ENCODE results near the gene PYROXD2. TPM values are rescaled to one million over a fixed set of nuclear protein-coding genes. Genes with fewer than 3 reads are reported as not detected.

The PYROXD2 gene
- total RNA-seq, 1 experiment from 2014 or later, result 7.0 TPM

- CTCF ChIA-PET, result no interaction called here
- intact Hi-C loops (cut with micrococcal nuclease; ENCODE audit: unreplicated experiment), result no loop called here
Measured at GRCh38 chr10:98429320-98430072, 14.5 kb upstream of the PYROXD2 start.

DNA sequence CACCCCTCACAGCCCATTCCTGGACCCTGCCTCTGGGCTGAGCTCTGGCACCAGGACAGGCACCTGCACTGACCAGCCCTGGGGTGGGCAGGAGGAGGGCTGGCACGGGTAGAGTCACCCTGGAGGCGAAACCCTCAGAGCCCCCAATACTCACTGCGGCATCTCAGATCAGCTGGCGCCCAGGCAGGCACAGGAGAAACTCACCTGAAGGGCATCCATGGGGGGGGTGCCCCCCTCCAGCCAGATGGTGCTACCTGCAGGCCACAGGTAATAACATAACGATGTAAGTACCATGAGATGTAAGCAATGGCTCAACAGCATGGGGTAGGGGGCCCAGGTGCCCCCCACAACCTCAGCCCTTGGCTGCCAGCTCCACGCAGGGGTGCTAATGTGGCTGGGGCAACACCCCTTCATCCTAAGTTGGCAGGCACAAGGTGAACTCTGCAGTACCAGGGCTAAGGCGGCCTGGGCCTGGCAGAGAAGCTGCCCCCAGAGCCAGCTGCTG lies 12.1 kb upstream of the PYROXD2 start:
- no peak for DNase-seq
- Mint-ChIP-seq H3K4me1 (ENCODE audit: low read depth, unreplicated experiment) (no peaks in the 10 kb centered on the region), H3K36me3 (ENCODE audit: insufficient read depth, unreplicated experiment) (peaks cover 15% of the 10 kb centered on the region), H3K27me3 (ENCODE audit: unreplicated experiment) (no peaks in the 10 kb centered on the region), H3K27ac (ENCODE audit: unreplicated experiment) (no peak overlapping the region), H3K9me3 (ENCODE audit: low read depth, unreplicated experiment) (no peaks in the 10 kb centered on the region), H3K4me3 (ENCODE audit: low read depth, unreplicated experiment) (no peak overlapping the region)
- TF ChIP-seq, protein P1, sequence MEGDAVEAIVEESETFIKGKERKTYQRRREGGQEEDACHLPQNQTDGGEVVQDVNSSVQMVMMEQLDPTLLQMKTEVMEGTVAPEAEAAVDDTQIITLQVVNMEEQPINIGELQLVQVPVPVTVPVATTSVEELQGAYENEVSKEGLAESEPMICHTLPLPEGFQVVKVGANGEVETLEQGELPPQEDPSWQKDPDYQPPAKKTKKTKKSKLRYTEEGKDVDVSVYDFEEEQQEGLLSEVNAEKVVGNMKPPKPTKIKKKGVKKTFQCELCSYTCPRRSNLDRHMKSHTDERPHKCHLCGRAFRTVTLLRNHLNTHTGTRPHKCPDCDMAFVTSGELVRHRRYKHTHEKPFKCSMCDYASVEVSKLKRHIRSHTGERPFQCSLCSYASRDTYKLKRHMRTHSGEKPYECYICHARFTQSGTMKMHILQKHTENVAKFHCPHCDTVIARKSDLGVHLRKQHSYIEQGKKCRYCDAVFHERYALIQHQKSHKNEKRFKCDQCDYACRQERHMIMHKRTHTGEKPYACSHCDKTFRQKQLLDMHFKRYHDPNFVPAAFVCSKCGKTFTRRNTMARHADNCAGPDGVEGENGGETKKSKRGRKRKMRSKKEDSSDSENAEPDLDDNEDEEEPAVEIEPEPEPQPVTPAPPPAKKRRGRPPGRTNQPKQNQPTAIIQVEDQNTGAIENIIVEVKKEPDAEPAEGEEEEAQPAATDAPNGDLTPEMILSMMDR (IDR thresholded peaks at IDR 0.05; ENCODE audit: unreplicated experiment), result no peak
- intact Hi-C loops (cut with micrococcal nuclease; ENCODE audit: unreplicated experiment), result no loop called here
- CTCF ChIA-PET, result no interaction called here
- BruUV-seq (replicated peaks), result no TSS peak

More at GRCh38 chr10:98429320-98430072, 14.5 kb upstream of the PYROXD2 start:
- no peak overlapping the region for H3K27ac Mint-ChIP-seq (ENCODE audit: unreplicated experiment)
- no peaks in the 10 kb centered on the region for H3K27me3 Mint-ChIP-seq (ENCODE audit: unreplicated experiment)
- H3K4me1 Mint-ChIP-seq (ENCODE audit: low read depth, unreplicated experiment), result peaks cover 2% of the 10 kb centered on the region
- H3K4me3 Mint-ChIP-seq (ENCODE audit: low read depth, unreplicated experiment), result no peak overlapping the region
- TF ChIP-seq, protein P1 (IDR thresholded peaks at IDR 0.05; ENCODE audit: unreplicated experiment), result no peak
- H3K9me3 Mint-ChIP-seq (ENCODE audit: low read depth, unreplicated experiment), result no peaks in the 10 kb centered on the region
- DNase-seq, result no peak
- peaks cover 15% of the 10 kb centered on the region for H3K36me3 Mint-ChIP-seq (ENCODE audit: insufficient read depth, unreplicated experiment)
- BruUV-seq (replicated peaks), result no TSS peak

DNA sequence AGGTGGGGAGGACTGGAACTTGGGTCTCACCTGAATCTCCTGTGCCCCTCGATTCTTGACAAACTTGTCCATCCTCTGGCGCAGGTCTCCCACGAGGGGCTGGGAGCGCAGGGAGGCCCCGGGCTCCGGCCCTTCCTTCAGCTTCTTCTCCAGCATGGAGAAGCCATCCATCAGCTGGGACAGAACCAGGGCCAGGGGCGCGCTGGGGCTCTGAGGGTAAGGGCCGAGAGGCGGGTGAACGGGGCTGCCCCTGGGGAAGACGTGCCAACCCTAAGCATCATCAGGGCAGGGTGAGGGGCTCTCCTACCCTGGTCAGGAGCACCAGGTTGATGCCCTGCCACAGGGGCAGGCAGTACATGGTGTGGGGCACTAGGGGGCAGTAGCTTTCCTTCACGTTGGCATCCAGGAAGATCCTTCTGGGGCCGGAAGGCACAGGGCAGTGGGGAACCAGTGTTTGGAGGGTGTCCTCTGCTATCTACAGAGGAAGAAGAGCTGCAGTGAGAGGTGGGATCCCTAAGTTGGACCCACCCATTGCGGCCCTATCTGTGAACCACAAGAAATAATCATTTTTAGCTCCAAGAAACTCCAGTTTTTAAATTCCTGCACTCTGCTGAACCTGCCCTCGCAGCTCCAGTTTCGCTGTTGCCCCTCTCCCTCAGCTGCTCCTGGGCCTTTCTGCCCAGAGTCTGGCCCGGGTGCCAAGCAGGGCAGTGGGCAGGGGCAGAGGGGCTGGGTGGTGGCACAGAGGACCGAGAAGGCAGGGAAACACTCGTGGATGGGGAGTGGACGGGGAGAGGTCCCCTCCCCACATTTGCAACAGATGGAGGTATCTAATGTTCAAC lies 10.8 kb upstream of the PYROXD2 start:
- no peaks in the 10 kb centered on the region for H3K9me3 Mint-ChIP-seq (ENCODE audit: low read depth, unreplicated experiment)
- no peak overlapping the region for H3K27ac Mint-ChIP-seq (ENCODE audit: unreplicated experiment)
- no peak overlapping the region for H3K4me3 Mint-ChIP-seq (ENCODE audit: low read depth, unreplicated experiment)
- no TSS peak for BruUV-seq (replicated peaks)
- H3K27me3 Mint-ChIP-seq (ENCODE audit: unreplicated experiment), result no peaks in the 10 kb centered on the region
- TF ChIP-seq, protein P1 (IDR thresholded peaks at IDR 0.05; ENCODE audit: unreplicated experiment), result peak; percentile 74
- no peaks in the 10 kb centered on the region for H3K4me1 Mint-ChIP-seq (ENCODE audit: low read depth, unreplicated experiment)
- DNase-seq, result peak; percentile 56
- intact Hi-C loops (cut with micrococcal nuclease; ENCODE audit: unreplicated experiment), result no loop called here
- peaks cover 7% of the 10 kb centered on the region for H3K36me3 Mint-ChIP-seq (ENCODE audit: insufficient read depth, unreplicated experiment)
- CTCF ChIA-PET, result interaction anchor here (0.6 to 1.2 kb wide), 4 partner anchors 9 to 821 kb away, joined by 3 read pairs; partner anchors contain the start of gene PYROXD2

- CTCF ChIA-PET, result no interaction called here
- intact Hi-C loops (cut with micrococcal nuclease; ENCODE audit: unreplicated experiment), result no loop called here
- H3K4me3 Mint-ChIP-seq (ENCODE audit: low read depth, unreplicated experiment), result no peak overlapping the region
- no peak overlapping the region for H3K27ac Mint-ChIP-seq (ENCODE audit: unreplicated experiment)
- no peaks in the 10 kb centered on the region for H3K9me3 Mint-ChIP-seq (ENCODE audit: low read depth, unreplicated experiment)
- no peak for DNase-seq
- H3K27me3 Mint-ChIP-seq (ENCODE audit: unreplicated experiment), result no peaks in the 10 kb centered on the region
- TF ChIP-seq, protein P1 (IDR thresholded peaks at IDR 0.05; ENCODE audit: unreplicated experiment), result no peak
- no TSS peak for BruUV-seq (replicated peaks)
- no peaks in the 10 kb centered on the region for H3K36me3 Mint-ChIP-seq (ENCODE audit: insufficient read depth, unreplicated experiment)
- H3K4me1 Mint-ChIP-seq (ENCODE audit: low read depth, unreplicated experiment), result no peaks in the 10 kb centered on the region
Measured at GRCh38 chr10:98424295-98425254, 9.6 kb upstream of the PYROXD2 start.
